Cerebellar cortex (tissue), 1 donor: ENCODE measurements around the gene PAPPA2.
A peak's percentile ranks its signal among the peaks of the same experiment; 100 is the strongest.
"Not testable (repeated sequence)": the region's sequence is repeated elsewhere in the genome, so short reads cannot be mapped to it uniquely, and the experiment has no call there.

Experiments
- DNase-seq: peaks from one replicate; pipeline ENCODE4 v3.0.0-alpha.2; 2015; ENCODE audit warnings: low spot score

Gene PAPPA2

DNA sequence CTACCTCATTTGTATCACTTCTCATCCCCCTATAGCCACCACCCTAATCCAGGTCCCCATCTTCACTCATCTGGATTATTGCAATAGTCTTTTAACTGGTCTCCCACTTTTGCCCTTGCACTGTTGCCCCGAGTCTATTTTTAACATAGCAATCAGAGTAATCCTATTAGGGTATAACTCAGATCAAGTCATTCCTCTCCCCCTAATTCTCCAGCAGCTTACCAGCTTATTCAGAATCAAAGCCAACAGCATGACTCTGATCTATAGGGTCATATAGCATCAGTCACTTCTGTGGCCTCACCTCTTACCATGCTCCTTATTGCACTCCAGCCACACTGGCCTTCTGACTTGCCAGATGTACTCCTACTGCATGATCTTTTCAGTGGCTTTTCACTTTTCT lies 140.7 kb downstream of the PAPPA2 start:
- DNase-seq = no peak

GRCh38 chr1:176604461-176604860 lies 141.5 kb downstream of the PAPPA2 start:
- DNase-seq = no peak

DNA sequence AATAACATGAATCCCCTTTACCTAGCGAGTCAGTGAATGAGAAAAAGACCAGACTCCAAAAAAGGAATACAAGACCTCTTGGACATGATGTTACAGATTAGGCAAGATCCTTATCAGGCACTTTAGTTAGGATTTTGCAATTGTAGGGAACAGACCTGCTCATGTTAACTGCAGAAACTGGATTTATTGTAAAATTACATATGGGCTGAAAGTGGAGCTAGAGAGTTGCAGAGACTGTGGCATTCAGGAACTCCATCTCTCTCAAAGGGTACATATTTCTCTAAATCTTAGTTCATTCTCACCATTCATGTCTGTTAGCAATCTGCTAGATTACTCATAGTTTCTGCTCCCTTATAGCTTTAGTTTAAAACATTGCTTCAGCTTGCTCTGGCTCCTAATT lies 142.2 kb downstream of the PAPPA2 start:
- DNase-seq = no peak

DNA sequence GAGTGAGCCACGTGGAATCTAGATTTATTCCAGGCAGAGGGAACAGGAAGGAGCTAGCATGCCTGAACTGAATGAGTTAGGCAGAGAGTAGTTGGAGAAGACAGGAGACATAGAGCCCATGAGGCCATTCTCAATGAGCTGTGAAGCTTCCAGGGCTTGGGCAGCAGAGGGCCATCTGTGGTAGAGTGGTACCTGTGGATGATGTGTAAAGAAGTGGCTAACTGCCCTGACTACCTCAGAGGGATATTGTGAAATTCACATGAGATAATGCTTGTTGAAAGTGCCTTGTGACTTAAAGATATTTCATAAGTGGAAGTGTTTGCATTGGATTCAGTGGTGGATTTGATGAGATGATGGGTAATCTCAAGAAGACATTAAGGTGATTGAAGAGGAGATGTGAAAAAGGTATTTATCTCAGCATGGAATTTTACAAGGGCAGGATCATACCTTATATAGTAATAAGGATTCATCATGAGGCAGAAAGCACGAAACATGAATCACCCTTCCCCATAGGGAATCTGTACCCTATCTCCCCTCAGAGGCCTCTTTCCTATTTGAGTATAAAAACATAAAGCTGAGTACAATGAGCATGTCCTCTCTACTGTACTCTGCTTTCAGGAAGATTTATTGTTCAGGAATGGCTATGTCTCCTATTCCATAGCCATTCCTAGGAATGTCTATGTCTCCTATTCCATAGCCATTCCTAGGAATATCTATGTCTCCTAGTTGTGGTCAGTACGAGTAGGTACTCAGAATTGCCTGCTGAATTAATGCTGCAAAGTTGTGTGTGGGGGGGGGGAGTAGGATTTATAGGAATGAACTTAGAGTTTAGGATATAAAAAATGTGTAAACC lies 146.8 kb downstream of the PAPPA2 start:
- no peak for DNase-seq

- DNase-seq = no peak
These were observed 149.8 kb downstream of the PAPPA2 start for GRCh38 chr1:176612791-176613190.

DNA sequence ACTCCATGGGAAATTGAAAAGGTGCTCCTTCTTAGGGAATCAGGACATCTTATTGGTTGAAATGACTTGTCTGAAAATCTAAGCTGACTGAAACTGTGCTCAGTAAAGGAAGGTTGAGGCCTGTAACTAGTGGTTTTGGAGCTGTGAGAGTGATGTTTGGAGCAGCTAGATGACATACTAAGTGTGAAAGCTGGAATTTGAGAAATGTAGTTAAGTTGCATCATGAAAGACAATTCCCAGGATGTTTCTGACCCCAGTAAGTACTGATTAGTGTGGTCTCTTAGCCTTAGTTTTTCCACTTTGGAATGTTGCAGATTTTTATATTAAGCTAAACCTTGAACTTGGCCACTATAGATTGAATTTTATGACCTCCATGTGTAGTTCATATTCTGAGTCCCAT lies 154.9 kb downstream of the PAPPA2 start:
- DNase-seq = no peak

DNA sequence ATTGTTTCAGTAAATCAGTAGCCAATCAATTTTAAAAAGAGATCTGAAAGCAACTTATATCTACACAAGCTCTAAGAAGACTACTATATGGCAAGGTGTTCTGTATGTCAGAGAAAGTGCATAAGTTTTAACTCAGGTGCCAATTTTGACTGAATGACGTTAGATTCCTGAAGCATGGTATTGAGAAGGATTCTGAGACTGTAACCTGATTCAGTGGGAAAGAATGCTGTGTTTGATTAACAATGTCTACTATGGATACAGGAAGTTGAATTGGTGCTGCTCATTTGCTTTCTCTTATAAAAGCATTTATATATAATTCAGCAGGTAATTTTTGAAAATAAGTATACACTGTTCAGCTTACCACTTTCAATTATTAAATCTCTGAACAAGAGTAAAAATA lies 156.3 kb downstream of the PAPPA2 start:
- DNase-seq = no peak

- DNase-seq = no peak
These were observed 162.4 kb downstream of the PAPPA2 start for GRCh38 chr1:176625365-176625764.

GRCh38 chr1:176626572-176627061 lies 163.6 kb downstream of the PAPPA2 start:
- no peak for DNase-seq

DNA sequence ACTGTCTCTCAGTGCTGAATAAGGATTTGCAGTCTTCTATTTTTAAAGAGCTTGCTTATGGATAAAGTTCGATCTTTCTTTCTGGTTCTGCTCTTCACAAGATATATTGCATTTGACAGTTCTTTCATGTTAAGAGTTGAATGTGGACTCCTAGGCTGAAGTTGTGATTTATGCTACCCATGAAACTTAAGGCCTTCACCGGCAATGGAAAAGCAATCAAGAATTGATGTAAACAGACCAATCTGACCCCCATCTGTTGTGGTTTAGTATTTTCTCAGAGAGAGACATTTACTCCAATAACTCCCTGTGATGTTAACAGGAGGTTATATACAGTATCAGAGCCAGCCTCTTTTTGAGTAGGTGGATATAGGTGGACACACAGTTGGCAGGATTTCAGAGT lies 165.8 kb downstream of the PAPPA2 start:
- no peak for DNase-seq

DNA sequence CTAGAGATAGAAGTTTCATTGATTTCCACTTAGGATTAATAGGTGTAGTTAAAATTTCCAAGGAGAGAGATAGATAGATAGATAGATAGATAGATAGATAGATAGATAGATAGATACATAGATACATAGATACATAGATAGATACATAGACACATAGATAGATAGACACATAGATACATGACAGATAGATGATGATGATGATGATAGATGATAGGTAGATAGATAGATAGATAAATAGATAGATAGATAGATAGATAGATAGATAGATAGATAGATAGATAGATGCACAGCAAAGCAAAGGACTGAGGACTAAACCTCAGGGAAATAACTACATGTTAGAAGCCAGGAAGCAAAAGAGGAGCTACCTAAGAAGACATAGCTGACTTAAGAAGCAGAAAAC lies 171.8 kb downstream of the PAPPA2 start:
- DNase-seq = not testable (repeated sequence)

- DNase-seq = no peak
These were observed 175.9 kb downstream of the PAPPA2 start for GRCh38 chr1:176638713-176639526.

GRCh38 chr1:176643536-176643935 lies 180.6 kb downstream of the PAPPA2 start:
- DNase-seq = no peak

DNA sequence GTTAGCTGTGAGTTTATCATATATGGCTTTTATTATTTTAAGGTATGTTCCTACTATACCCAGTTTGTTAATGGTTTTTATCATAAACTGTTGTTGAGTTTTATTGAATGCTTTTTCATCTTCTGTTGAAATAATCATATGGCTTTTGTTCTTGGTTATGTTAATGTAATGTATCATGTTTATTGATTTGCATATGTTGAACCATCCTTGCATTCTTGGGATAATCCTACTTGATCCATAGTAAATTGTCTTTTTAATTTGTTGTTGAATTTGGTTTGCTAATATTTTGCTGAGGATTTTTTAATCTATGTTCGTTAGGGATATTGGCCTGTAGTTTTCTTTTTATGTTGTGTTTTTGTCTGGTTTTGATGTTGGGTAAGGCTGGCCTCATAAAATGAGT lies 185.6 kb downstream of the PAPPA2 start:
- DNase-seq = no peak

DNA sequence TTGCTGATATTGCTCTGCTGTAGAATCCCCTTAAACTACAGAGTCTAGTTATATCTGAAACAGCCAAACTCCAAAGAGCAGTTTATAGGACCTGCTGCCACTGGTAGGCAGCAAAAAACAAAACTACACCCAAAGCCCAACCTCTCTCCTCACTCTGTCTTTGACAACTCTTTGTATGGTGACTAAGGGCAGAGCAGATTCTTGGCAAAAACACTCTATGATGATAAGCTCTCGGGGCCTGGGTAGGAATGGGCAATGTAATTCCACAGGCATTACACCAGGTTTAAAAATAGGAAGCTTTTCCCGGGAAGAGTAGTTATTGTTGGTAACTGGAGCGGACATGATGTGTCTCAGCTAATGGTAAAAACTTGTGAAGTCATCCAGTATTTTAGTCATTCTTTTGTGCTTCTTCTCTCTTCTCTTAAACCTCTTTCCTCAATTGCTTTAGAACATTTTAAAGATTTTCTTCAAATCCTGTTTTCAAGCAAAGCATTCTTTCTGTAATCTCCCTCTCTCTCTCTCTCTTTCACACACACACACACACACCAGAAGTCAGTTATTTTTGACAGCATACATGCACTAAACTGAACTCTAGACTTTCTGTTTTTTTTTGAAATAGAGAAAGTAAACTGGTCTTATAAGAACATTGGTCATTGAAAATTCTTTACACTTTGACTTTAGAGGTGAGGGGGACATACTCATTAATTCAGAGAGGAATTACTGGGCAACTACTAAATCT lies 193.5 kb downstream of the PAPPA2 start:
- no peak for DNase-seq

GRCh38 chr1:176669782-176670181 lies 206.8 kb downstream of the PAPPA2 start:
- DNase-seq = no peak

DNA sequence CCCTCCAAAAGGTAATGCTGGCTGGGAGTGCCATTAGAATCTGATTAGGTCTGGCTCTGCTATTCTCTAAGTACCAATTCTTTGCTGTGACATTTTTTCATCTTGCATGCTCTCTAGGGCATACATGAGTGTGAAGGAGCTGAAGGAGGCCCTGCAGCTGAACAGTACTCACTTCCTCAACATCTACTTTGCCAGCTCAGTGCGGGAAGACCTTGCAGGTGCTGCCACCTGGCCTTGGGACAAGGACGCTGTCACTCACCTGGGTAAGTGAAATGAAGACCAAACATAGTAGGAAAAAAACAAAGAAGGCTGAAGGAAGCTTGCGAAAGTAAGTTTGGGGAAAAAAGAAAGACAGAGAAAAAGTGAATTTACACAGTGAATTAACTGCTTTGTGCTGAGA lies 207.9 kb downstream of the PAPPA2 start:
- no peak for DNase-seq

DNA sequence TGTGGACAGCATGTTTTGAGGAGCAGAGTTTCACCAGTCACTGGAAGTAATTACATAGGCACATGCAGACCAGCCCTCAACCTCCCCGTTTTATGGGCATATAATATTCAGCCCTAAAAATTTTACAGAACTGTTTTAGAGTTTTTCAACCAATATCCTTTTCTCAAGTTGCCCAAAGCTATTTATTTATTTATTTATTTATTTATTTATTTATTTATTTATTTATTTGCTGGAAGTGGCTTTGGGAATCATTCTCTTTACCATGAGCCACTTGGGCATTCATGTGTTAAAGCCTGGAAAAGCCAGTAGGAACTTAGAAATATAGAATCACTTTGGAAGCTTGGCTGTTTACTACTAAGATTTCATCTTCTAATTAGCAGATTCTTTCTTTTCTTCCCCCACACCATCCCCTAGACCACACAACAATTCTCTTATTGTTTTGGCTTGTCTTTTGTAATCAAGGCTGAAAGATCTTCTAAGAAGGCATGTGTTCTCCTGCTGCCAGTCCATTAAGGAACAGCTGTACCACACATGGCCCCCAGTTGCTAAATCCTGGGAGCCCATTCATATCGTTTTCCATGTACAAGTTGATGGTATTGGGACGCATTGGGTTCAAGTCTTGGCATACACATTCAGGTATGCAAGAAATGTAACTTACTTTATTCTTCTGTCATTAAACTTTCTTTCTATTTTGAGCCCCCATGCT lies 220.0 kb downstream of the PAPPA2 start:
- DNase-seq = no peak

DNA sequence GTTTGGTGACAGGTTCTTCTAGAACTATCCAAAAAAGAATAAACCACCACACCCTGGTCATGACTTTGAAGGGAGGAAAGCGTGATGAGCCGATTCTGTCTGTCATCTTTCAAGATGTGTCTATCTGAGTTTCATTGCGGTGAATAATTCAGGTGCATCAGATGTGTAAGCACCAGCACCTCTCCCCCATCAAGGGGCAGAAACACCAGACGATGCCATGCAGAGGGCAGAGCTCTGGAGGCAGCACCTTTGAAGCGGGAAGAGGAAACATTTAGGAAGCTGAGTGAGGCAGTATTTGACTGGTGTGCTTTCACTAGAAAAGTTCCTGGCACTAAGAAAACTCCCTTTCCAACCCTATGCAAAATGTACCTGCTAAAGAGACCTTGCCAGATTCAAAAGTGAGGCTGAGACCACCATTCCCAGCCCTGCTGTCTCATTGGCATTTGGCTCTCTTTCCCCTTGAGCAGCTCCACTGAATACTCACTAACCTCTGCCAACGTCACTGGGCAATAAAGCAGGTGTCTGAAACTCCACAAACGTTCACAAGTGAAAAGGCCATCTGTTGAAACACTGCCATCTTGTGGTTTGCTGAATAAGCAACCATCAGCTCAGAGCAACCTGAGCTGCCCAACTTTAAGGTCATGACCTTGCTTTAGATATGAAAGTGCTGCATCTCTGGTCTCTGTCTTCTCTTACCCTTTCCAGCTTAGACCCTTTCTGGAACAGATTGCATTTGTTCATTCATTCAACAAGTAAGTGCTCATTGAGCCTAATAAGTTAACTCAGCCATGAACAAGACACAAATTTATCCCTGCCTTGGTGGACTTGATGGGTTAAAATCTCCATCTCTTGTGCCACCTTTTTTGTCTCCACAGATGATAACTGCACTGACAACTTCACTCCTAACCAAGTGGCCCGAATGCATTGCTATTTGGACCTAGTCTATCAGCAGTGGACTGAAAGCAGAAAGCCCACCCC lies 228.6 kb downstream of the PAPPA2 start:
- peak; percentile 71 for DNase-seq

DNA sequence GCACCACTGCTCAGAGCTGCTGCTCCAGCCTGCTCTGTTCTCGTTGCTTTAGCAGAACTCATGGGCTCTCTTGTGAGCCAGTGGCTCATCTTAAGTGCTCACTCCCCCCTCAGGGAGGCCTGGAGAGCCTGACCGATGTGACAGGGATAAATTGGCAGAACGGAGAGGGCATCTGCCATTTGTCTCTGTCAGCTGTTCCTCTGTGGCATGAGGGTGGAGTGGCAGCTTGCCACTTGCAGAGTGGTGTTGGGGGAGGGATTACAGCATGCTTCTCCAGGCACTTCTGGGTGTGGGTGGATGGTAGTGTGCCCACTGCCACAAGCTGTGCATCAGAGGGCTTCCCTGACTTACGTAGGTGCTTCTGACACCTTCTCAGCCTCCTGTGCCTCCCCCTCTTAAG lies 229.5 kb downstream of the PAPPA2 start:
- peak; percentile 92 for DNase-seq
